ENCODE results near the gene GOLGA7B.

DNA sequence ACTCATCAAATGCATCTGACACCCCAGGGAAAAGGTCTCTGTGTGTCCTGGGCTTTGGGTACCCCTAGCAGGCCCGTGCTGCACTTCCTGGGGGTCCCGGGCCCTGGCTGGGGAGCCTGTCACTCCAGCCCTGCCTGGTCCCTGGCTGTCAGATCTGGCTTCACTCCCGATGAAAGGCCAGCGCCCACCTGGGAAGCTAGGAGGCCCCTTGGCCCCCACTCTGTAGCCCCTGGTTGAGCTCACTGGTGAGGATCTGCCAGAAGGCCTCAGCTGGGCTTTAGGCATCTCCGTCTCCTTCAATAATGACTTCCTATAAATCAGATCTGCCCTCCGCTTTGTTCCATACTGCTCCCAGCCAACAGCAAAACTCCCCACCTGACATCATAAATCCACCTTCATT is 64.0 kb downstream of the GOLGA7B start:
- TF ChIP-seq, protein P1, sequence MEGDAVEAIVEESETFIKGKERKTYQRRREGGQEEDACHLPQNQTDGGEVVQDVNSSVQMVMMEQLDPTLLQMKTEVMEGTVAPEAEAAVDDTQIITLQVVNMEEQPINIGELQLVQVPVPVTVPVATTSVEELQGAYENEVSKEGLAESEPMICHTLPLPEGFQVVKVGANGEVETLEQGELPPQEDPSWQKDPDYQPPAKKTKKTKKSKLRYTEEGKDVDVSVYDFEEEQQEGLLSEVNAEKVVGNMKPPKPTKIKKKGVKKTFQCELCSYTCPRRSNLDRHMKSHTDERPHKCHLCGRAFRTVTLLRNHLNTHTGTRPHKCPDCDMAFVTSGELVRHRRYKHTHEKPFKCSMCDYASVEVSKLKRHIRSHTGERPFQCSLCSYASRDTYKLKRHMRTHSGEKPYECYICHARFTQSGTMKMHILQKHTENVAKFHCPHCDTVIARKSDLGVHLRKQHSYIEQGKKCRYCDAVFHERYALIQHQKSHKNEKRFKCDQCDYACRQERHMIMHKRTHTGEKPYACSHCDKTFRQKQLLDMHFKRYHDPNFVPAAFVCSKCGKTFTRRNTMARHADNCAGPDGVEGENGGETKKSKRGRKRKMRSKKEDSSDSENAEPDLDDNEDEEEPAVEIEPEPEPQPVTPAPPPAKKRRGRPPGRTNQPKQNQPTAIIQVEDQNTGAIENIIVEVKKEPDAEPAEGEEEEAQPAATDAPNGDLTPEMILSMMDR (IDR thresholded peaks at IDR 0.05): no peak
- TF ChIP-seq POLR2A (IDR thresholded peaks at IDR 0.05): no peak

Data from vagina (tissue), 2 donors.